Left hindlimb (tissue), 1 donor: ENCODE results near the gene GAK.
"Not testable (repeated sequence)": the region's sequence is repeated elsewhere in the genome, so short reads cannot be mapped to it uniquely, and the experiment has no call there.

Source experiments
- DNase-seq: peaks from one replicate; pipeline ENCODE4 v3.0.0-alpha.2; 2018

GAK gene

DNA sequence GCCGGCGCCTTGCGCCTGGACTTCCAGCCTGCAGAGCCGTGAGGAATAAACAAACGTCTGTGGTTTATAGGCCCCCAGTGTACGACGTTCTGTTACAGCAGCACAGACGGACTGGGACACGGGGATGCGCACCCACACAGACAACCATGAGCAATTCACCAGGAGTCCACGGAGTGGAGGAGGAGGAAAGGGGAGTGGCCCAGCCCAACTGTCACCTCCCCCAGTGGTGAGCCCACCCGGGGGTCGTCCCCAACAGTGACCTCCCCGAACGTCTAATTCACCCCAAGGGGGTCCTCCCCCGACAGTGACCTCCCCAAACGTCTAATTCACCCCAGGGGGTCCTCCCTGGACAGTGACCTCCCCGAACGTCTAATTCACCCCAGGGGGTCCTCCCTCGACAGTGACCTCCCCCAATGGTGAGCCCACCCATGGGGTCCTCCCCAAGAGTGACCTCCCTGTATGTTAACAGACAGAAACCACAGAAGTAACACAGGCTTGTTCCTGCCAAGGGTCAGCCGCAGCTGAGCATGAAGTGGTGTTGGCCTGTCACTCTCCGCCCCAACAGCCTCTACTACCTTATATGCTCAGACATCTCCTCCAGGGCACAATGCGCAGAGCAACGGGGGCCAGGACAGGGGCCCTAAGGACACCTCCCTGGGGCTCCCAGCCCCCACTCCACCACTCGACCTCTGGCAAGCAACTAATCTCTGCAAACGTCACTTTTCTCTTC is 6.2 kb downstream of the GAK start:
- DNase-seq, result no peak

DNA sequence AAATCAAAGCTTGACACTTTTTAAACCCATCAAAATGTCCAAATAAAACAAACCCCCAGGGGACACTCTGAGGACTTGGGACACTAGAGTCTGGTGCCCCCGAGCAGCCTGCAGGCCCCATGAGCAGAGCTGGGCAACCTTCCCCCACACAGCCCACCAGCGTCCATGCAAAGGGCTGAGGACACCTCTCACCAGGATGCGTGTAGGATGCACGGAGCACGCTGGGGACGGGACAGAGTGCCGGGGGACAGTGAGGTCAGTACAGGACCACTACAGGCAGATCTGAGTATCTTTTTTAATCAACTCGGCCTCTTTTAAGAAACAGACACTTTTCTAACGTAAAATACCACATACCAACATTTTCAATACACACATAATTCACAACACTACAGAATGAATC is 6.9 kb downstream of the GAK start:
- DNase-seq, result no peak

DNA sequence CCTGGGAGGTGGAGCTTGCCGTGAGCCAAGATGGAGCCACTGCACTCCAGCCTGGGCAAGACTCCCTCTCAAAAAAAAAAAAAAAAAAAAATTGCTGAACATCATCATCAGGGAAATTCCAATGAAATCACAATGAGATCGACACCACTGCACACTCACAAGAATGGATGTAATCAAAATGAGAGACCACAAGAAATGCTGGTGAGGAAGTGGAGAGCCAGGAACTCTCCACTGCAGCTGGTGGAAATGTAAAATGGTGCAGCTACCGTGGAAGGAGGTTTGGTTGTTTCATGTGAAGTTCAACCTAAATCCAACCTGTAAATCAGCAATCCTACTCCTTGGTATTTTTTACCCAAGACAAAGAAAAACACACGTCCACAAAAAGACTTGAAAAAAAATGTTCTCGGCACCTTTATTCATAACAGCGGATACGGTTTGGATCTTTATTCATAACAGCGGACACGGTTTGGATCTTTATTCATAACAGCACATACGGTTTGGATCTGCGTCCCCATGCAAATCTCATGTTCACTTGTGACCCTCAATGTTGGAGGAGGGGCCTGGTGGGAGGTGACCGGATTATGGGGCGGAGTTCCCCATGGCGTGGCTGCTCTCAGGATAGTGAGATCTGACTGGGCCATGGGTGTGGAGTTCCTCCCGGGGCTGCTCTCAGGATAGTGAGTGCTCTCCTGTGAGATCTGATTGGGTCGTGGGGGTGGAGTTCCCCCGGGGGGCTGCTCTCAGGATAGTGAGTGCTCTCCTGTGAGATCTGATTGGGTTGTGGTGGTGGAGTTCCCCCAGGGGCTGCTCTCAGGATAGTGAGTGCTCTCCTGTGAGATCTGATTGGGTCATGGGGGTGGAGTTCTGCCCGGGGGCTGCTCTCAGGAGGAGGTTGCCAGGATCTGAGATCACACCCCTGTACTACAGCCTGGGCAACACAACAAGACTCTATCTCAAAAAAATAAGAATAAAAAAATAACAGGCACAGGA is 7.7 kb downstream of the GAK start:
- DNase-seq, result no peak

DNA sequence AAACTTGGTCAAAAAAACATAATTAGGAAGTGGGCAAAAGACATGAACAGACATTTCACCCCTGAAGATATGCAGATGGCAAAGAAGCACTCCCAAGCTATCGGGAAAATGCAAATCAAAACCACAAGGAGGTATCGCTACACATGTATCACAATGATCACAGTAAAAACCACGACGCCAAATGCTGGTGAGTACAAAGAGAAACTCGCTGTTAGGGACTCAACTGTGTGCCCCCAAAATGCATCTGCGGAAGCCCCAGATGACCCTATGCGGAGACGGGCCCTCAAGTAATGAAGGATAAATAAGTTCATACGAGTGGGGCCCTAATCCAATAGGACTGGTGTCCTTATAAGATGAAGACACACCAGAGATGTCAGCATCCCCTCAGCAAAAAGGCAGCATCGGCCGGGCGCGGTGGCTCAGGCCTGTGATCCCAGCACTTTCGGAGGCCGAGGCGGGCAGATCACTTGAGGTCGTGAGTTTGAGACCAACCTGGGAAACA is 10.2 kb downstream of the GAK start:
- no peak for DNase-seq

DNA sequence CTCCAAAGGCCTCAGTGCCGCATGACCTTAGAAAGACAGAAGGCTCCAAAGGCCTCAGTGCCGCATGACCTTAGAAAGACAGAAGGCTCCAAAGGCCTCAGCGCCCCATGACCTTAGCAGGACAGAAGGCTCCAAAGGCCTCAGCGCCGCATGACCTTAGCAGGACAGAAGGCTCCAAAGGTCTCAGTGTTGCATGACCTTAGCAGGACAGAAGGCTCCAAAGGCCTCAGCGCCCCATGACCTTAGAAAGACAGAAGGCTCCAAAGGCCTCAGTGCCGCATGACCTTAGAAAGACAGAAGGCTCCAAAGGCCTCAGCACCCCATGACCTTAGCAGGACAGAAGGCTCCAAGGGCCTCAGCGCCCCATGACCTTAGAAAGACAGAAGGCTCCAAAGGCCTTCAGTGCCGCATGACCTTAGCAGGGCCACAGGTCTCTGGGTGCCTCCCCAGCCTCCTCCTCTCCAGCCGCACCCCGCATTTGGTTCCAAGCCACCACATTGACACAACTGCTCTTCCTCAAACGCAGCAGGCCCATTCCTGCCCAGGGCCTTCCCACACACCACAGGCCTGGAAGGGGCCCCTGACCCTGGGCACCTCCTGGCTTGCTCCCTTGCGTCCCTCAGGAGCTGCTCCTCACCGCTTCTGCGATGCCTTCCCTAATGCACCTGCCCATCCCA is 13.0 kb downstream of the GAK start:
- not testable (repeated sequence) for DNase-seq

DNA sequence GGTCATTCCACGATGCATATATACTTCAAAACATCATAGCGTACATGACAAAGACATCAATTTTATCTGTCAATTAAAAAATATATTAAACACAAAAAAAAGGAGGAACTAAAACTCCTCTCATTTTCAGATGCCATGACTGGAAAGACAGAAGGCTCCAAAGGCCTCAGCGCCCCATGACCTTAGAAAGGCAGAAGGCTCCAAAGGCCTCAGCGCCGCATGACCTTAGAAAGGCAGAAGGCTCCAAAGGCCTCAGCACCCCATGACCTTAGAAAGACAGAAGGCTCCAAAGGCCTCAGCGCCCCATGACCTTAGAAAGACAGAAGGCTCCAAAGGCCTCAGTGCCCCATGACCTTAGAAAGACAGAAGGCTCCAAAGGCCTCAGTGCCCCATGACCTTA is 13.5 kb downstream of the GAK start:
- not testable (repeated sequence) for DNase-seq

DNA sequence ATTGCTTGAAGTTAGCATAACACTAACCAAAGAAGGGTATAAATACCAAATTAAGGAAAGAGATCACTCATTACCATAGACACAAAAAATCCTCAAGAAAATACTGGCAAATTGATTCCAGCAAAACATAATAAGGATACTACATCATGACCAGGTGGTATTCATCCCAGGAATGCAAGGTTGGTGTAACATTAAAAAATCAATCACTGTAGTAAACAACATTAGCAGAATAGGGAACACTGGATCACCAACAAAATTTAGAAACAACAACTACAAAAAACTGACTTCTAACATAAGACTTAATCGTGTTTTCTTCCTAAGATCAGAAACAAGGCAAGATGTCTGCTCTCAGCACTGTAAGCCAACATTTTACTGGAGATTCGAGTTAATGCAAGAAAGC is 14.1 kb downstream of the GAK start:
- no peak for DNase-seq

DNA sequence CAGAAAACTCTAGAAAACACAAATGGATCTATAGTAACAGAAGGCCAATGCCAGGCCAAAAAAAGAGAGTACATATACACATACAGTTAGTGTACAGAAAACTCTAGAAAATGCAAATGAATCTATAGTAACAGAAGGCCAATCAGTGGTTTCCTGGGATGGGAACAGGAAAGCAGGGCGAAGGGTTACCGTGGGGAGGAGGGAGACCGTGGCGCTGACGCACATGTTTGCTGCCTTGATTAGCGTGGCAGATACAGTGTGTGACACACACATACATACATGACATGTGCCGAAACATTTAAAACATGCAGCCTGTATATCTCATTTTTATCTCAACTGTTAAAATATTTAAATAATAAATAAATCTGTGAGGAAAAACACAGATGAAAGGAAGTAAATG is 14.7 kb downstream of the GAK start:
- no peak for DNase-seq

DNA sequence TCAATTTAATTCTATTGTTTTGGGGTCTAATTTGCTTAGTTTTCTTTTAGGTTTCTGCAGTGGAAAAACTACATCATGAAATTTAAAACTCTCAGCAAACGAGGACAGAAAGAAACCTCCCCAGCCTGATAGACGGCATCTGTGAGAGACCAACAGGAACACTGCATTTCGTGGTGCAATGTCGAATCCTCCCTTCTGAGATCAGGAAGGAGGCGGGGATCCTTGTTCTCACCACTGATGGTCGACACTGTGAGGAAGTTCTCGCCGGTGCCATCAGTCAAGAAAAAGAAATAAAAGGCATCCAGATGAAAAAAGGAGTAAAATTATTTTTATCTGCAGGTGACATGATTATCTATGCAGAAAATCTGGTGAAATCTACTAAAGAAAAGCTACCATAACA is 16.5 kb downstream of the GAK start:
- no peak for DNase-seq

DNA sequence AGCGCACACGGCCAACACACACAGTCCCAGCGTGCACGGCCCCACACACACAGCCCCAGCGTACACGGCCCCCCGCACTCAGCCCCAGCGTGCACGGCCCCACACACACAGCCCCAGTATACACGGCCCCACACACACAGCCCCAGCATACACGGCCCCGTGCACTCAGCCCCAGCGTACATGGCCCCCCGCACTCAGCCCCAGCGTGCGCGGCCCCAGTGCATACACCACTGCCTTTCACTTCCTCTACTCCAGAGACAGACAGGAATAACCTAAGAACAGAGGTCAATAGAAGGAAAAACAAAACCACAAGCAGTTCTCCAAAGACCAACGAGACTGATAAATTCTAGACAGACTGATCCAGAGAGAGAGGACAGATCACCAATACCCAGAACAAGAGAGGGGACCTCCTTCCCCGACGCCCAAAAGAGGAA is 17.1 kb downstream of the GAK start:
- DNase-seq, result no peak

DNA sequence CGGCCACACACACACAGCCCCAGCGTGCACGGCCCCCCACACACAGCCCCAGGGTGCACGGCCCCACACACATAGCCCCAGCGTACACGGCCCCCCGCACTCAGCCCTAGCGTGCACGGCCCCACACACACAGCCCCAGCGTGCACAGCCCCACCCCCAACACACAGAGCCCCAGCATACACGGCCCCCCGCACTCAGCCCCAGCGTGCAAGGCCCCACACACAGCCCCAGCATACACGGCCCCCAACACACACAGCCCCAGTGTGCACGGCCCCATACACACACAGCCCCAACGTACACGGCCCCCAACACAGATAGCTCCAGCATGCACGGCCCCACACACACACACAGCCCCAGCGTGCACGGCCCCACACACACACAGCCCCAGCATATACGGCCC is 17.6 kb downstream of the GAK start:
- no peak for DNase-seq

DNA sequence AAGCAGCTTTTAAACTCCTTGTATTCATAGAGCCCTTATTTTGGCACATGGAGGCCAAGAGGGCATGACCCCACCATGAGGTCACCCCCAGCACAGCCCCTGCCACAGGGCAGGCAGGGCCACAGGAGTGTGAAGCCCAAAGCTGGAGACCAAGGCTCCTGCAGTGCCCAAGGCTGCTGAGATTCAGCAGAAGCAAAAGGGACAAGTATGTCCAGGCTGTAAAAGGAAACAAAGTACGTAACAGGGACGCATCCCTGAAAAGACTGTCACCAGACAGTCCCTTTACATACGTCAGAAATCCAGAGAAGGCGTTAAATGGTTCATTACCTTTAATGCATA is 18.9 kb downstream of the GAK start:
- no peak for DNase-seq

DNA sequence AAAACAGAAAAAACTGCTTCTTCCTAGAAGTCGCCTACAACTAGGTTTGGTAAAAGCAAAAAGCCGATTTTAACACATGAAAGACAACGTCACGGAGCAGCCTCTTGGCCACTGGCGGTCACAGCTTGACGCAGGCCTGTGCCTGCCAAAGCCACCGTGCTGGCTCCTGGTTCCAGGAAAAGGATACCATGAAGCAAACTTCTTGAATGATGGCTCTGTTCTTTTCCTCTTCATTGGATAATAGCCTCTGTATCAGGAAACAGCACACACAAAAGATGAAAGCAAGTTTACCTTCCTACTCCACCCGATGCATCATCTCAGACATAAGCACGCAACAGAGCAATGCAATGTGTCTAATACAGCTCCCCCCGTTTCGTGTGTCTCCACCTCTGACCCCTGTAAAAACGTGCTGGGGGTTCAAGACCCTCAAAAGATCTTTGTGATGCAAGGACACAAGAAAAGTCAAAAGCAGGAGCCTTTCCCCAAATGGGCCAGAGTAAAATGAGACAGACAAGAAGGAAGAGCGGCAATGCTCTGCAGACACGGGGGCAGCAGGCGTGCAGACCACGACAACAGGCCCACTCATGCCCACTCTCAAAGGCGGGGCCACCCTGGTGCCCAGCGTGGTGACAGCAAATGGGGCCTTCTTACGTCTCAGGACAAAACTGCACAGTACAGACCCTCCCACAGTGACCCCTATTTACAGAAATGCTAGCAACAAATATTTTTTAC is 19.4 kb downstream of the GAK start:
- DNase-seq, result no peak

DNA sequence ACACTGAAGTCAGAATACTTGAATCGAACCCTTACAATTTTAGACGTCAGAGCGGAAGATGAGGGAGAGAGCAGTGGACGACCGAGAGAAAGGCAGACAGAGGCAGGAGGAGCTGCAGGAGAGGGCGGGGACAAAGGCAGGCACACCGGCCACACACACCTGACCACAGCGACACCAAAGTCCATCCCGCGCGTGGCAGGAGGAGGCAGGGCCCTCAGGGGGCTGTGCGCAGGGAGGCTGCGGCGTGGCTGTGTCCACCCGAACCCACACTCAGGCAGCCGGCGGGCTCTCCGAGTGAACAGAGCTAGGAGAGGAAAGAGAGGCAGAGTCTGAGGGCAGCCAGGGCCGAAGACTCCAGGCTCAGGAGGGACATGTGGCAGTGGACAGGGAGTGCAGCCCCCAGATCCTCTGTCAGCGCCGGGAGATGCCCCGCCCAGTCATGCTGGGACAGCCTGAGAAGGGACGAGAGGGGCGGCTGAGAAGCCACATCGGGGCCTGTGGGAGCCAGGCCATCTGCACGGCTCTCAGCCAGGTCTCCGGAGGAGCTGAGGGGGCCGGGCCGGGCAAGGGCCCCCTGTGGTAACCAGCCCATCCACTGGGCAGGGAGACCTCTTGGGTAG is 20.1 kb downstream of the GAK start:
- no peak for DNase-seq

DNA sequence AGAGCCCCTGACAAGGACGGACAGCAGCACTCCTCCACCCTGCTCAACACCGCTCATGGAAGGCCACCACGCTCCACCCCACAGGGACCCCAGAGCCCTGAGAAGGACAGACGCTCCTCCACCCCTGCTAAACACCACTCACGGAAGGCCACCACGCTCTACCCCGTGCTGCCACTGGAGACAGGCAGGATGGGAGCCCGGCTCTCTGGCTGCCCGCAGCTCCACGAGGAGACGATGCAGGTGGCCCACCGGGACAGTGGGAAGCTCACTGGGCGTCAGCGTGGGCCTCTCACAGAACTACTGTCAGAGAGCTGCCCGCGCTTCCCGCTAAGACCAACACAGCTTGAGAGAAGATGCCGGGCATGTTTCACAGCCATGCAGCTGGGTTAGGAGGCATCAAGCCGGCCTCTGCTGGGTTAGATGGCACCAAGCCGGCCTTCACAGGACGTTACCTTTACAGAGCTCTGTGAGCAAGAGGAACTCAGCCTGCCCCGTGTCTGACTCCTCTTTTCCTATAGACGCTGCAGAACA is 20.8 kb downstream of the GAK start:
- DNase-seq, result no peak

DNA sequence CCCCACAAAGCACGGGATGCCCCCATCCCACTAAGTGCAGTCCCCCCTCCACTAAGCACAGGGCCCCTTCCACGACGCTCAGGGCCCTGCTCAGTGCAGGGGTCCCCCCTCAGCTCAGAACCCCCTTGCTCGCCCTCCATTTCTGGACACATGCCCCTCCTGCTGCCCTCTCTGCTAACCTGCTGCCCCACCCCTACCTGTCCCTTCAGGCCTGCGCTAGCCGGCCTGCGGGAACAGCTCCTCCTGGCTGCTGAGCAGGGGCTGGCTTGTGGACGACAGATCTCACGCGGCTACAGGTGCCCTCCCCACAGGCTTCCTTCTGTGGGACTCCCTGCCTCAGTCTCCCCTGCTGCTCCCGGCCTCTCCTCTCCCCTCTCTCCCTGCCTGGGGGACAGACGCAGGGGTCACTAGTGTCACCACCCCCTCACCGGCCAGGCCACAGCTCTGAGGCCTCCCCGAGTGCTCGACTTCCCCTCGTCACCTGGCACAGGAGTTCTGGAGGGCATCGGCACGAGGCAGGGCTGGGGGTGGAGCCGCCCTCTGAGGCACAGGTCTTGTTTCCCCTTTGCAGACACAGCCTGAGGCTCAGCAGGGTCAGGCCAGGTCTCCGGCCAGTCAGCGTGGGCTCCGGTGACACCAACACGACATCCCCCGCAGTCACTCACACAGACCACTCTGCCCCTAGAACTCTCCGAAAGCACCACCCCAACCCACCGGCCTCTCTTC is 21.6 kb downstream of the GAK start:
- no peak for DNase-seq

DNA sequence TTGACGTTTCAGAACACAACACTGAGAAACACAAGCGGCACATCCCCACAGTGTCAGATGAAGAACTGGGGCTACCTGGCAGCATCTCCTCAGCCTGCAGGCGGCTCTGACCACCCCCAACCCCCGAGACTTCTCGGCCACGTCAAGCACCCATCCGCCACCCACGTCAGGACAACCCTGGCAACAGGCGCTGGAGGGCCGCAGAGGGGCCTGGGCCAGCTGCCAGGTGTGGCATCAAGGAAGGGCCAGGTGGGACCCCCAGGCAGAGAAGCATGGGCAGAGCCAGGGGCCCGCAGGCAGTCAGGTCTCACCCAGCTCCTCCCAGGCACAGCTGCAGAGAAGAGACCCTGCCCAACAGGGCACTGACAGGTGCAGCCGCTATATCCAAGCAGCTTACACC is 22.3 kb downstream of the GAK start:
- DNase-seq, result no peak

DNA sequence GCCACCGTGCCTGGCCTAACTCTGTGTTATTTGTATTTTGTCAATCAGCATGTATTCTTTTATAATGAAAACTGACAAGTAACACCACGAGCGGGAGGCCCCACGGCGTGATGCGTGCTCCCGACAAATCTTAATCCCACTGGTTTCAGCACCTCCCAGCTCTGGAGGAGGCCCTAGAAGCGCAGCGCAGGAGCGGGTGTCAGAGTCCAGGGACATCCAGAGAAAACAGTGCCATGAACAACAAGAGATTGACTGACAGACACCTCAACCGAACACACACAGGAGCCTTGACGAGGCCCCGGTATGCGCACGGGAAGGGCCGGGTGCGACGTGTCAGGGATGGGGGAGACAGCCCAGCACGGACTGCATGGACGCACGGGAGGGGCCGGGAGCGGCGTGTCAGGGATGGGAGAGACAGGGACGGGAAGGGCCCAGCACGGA is 23.0 kb downstream of the GAK start:
- DNase-seq, result no peak

DNA sequence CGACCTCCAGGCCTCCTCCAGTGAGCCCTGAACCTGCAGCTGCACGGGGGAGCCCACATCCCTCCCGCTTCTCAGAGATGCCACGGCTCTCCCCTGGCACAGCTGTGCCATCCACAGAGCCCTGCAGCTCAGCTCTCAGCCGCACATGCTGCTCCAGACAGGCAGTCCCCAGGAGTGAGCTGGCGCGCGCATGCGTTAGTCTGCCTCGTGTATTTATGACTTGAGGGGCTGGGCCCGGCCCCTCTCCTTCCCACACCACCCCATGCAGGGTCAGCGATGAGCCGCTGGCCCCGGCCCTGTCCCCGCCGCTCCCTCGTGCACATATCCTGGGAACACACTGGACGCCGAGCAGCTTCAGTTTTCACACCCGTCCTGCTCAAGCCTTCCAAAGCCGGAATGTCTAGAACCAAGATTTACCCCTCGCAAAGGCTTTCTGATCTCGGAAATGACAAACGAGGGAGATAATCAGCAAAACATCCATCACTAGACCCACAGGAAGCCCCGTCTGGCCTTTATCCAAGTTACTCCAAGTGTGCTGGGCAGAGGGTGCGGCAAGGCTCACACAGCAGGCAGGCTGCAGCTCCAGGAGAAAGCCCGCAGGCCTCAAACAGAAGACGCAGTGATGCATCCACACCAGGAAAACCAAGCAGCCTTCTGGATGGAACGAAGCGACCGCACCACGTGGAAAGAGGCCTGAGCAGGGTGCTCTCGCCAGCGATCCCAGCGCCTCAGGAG is 24.3 kb downstream of the GAK start:
- no peak for DNase-seq

DNA sequence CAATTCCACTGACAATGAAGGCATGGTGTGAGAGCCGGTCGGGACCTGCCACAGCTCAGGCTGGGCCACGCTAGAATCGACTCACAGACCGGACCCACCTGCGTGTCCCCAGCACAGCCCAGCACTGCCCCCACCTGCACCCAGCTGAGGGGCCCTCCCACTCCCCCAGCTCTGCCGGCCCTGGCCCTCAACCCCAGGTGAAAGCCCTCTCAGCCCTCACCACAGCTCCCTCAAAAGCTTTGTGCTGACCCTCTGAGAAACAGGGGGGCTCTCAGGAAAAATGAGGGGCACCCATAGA is 25.1 kb downstream of the GAK start:
- DNase-seq, result no peak
